CD4-positive, alpha-beta T cell treated with Interleukin-15 for 4 hours (primary cell): ENCODE measurements around the gene MLC1.

ENCODE experiments used
- DNase-seq: peaks from one replicate; pipeline ENCODE4 v3.0.0-alpha.2; 2020; ENCODE audit warnings: low spot score

Gene MLC1

GRCh38 chr22:50076646-50077535 is 8.3 kb downstream of the MLC1 start:
- no peak for DNase-seq

GRCh38 chr22:50074551-50075530 is 10.4 kb downstream of the MLC1 start:
- DNase-seq: no peak

- no peak for DNase-seq
Measured at GRCh38 chr22:50074056-50074455, 11.2 kb downstream of the MLC1 start.

- DNase-seq: no peak
Measured at GRCh38 chr22:50072714-50073538, 12.3 kb downstream of the MLC1 start.

- no peak for DNase-seq
Measured at GRCh38 chr22:50072167-50072555, 13.1 kb downstream of the MLC1 start.

- DNase-seq: no peak
Measured at GRCh38 chr22:50071432-50072166, 13.6 kb downstream of the MLC1 start.

- DNase-seq: no peak
Measured at GRCh38 chr22:50070366-50070765, 14.9 kb downstream of the MLC1 start.

- DNase-seq: no peak
Measured at GRCh38 chr22:50068096-50068495, 17.1 kb downstream of the MLC1 start.

GRCh38 chr22:50067244-50067643 is 18.0 kb downstream of the MLC1 start:
- no peak for DNase-seq

- DNase-seq: no peak
Measured at GRCh38 chr22:50064453-50064852, 20.8 kb downstream of the MLC1 start.

- no peak for DNase-seq
Measured at GRCh38 chr22:50063589-50064393, 21.4 kb downstream of the MLC1 start.

- no peak for DNase-seq
Measured at GRCh38 chr22:50062509-50063135, 22.6 kb downstream of the MLC1 start.

- DNase-seq: no peak
Measured at GRCh38 chr22:50061824-50062355, 23.3 kb downstream of the MLC1 start.

GRCh38 chr22:50061141-50061823 is 23.9 kb downstream of the MLC1 start:
- DNase-seq: no peak

- no peak for DNase-seq
Measured at GRCh38 chr22:50060441-50061140, 24.6 kb downstream of the MLC1 start.

- no peak for DNase-seq
Measured at GRCh38 chr22:50059881-50060262, 25.4 kb downstream of the MLC1 start.

- DNase-seq: no peak
Measured at GRCh38 chr22:50058906-50059880, 26.0 kb downstream of the MLC1 start.
